Measurements from ENCODE around the gene KCNIP4. TPM values are rescaled to one million over a fixed set of nuclear protein-coding genes. Genes with fewer than 3 reads are reported as not detected.
A peak's percentile ranks its signal among the peaks of the same experiment; 100 is the strongest.

Gene KCNIP4
- total RNA-seq, 1 donor from 2014 or later, result 30.4 TPM

DNA sequence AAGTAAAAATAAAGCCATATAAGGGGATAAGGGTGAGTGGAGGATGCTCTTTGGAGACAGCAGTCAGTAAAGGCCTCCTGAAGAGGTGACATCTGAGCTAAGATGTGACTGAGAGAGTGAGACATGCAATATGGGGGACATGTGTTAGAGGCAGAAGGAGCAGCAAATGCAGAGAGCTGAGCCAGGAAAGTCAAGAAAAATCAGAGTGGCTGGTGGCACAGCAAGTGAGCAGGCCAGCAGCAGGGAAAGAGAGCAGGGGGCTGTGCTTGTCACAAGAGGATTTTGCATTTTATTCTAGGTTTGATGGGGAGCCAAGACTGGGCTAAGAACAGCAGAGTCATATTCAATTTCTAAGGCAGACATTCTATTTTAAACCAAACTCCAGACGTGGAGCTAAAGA lies 394.5 kb downstream of the KCNIP4 start:
- Mint-ChIP-seq H3K27ac (ENCODE audit: unreplicated experiment) (peak overlapping the region; percentile 95), H3K9me3 (ENCODE audit: unreplicated experiment) (peaks cover 8% of the 10 kb centered on the region), H3K36me3 (ENCODE audit: unreplicated experiment) (no peaks in the 10 kb centered on the region), H3K4me1 (ENCODE audit: low read depth, unreplicated experiment) (peaks cover 40% of the 10 kb centered on the region), H3K4me3 (ENCODE audit: unreplicated experiment) (peak overlapping the region; percentile 56), H3K27me3 (ENCODE audit: unreplicated experiment) (peaks cover 5% of the 10 kb centered on the region)
- peak; percentile 21 for DNase-seq
- TF ChIP-seq, protein P1, sequence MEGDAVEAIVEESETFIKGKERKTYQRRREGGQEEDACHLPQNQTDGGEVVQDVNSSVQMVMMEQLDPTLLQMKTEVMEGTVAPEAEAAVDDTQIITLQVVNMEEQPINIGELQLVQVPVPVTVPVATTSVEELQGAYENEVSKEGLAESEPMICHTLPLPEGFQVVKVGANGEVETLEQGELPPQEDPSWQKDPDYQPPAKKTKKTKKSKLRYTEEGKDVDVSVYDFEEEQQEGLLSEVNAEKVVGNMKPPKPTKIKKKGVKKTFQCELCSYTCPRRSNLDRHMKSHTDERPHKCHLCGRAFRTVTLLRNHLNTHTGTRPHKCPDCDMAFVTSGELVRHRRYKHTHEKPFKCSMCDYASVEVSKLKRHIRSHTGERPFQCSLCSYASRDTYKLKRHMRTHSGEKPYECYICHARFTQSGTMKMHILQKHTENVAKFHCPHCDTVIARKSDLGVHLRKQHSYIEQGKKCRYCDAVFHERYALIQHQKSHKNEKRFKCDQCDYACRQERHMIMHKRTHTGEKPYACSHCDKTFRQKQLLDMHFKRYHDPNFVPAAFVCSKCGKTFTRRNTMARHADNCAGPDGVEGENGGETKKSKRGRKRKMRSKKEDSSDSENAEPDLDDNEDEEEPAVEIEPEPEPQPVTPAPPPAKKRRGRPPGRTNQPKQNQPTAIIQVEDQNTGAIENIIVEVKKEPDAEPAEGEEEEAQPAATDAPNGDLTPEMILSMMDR (IDR thresholded peaks at IDR 0.05; ENCODE audit: partially characterized antibody, unreplicated experiment), result no peak

DNA sequence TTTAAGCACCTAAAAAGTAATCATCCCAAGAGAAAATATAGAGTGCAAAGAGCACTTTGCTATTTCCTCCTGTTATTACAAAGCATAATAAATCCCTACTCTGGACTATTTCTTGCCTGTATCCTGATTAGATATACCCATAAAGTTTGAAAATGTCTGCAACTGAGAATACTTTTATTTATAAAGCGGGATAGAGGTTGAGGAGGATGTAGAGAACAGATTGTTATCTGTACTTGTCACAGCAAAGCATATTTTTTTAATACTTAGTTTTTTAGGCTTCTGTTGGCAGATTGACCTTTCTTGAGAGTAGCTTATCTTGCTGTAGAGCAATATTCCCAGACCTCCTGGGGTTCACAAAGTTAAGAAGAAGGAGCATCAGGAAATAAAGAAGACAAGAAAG lies 396.1 kb downstream of the KCNIP4 start:
- Mint-ChIP-seq H3K27me3 (ENCODE audit: unreplicated experiment) (peaks cover 5% of the 10 kb centered on the region), H3K9me3 (ENCODE audit: unreplicated experiment) (peaks cover 8% of the 10 kb centered on the region), H3K4me3 (ENCODE audit: unreplicated experiment) (peak overlapping the region; percentile 15), H3K27ac (ENCODE audit: unreplicated experiment) (no peak overlapping the region), H3K36me3 (ENCODE audit: unreplicated experiment) (no peaks in the 10 kb centered on the region), H3K4me1 (ENCODE audit: low read depth, unreplicated experiment) (peaks cover 43% of the 10 kb centered on the region)
- DNase-seq, result no peak
- TF ChIP-seq, protein P1 (IDR thresholded peaks at IDR 0.05; ENCODE audit: partially characterized antibody, unreplicated experiment), result no peak

DNA sequence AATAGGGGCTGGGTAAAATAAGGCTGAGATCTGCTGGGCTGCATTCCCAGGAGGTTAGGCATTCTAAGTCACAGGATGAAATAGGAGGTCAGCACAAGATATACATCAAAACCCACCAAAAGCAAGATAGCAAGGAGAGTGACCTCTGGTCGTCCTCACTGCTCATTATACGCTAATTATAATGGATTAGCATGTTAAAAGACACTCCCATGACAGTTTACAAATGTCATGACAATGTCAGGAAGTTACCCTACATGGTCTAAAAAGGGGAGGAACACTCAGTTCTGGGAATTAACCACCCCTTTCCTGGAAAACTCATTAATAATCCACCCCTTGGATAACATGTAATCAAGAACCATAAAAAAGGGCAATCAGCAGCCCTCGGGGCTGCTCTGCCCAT lies 403.6 kb downstream of the KCNIP4 start:
- TF ChIP-seq, protein P1 (IDR thresholded peaks at IDR 0.05; ENCODE audit: partially characterized antibody, unreplicated experiment), result no peak
- H3K27ac Mint-ChIP-seq (ENCODE audit: unreplicated experiment), result no peak overlapping the region
- H3K9me3 Mint-ChIP-seq (ENCODE audit: unreplicated experiment), result peaks cover 3% of the 10 kb centered on the region

DNA sequence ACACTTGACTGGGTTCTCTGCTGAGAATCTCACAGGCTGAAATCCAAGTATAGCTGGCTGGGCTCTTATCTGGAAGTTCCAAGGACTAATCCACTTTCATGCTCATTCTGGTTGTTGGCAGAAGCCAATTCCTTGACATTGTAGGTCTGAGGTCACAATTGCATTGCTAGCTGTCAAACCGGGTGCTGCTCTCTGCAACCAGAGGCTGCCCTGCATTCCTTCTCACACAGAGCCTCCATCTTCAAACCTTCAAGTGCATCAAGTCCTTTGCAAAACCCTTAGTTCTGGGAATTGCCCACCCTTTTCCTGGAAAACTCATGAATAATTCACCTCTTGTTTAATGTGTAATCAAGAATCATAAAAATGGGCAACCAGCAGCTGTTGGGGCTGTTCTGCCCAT lies 404.2 kb downstream of the KCNIP4 start:
- H3K4me3 Mint-ChIP-seq (ENCODE audit: unreplicated experiment), result no peak overlapping the region
- no peak overlapping the region for H3K27ac Mint-ChIP-seq (ENCODE audit: unreplicated experiment)
- no peak for DNase-seq
- no peaks in the 10 kb centered on the region for H3K36me3 Mint-ChIP-seq (ENCODE audit: unreplicated experiment)
- peaks cover 9% of the 10 kb centered on the region for H3K4me1 Mint-ChIP-seq (ENCODE audit: low read depth, unreplicated experiment)
- H3K27me3 Mint-ChIP-seq (ENCODE audit: unreplicated experiment), result no peaks in the 10 kb centered on the region
- peaks cover 2% of the 10 kb centered on the region for H3K9me3 Mint-ChIP-seq (ENCODE audit: unreplicated experiment)
- TF ChIP-seq, protein P1 (IDR thresholded peaks at IDR 0.05; ENCODE audit: partially characterized antibody, unreplicated experiment), result no peak

More for the DNA sequence above, 403.6 kb downstream of the KCNIP4 start:
- peaks cover 9% of the 10 kb centered on the region for H3K4me1 Mint-ChIP-seq (ENCODE audit: low read depth, unreplicated experiment)
- no peaks in the 10 kb centered on the region for H3K36me3 Mint-ChIP-seq (ENCODE audit: unreplicated experiment)
- DNase-seq, result no peak
- H3K4me3 Mint-ChIP-seq (ENCODE audit: unreplicated experiment), result no peak overlapping the region
- H3K27me3 Mint-ChIP-seq (ENCODE audit: unreplicated experiment), result no peaks in the 10 kb centered on the region

DNA sequence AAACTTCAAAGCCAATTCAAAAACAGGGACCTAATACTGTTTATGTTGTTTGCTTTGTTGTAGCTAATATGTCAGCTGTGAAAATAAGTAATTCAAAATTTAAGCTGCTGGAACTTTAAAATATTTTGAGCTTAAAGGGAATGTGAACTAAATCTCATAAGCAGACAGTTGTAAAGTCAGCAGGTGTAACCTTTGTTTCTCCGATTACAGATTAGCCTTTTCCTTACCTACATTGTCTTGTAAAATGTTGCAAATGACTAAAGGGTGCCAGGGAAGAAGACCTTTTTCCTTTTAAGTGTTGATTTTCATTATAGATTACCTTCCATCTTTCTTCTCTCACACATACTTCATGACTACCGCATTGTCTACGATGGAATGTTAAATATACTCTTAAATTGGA lies 405.1 kb downstream of the KCNIP4 start:
- H3K9me3 Mint-ChIP-seq (ENCODE audit: unreplicated experiment), result peaks cover 2% of the 10 kb centered on the region
- peaks cover 3% of the 10 kb centered on the region for H3K4me1 Mint-ChIP-seq (ENCODE audit: low read depth, unreplicated experiment)
- H3K36me3 Mint-ChIP-seq (ENCODE audit: unreplicated experiment), result no peaks in the 10 kb centered on the region
- no peak overlapping the region for H3K27ac Mint-ChIP-seq (ENCODE audit: unreplicated experiment)
- H3K27me3 Mint-ChIP-seq (ENCODE audit: unreplicated experiment), result no peaks in the 10 kb centered on the region
- H3K4me3 Mint-ChIP-seq (ENCODE audit: unreplicated experiment), result no peak overlapping the region
- TF ChIP-seq, protein P1 (IDR thresholded peaks at IDR 0.05; ENCODE audit: partially characterized antibody, unreplicated experiment), result no peak
- DNase-seq, result no peak

Data from glutamatergic neuron (in vitro differentiated cells).